Upper lobe of right lung (tissue), 1 donor: Measurements from ENCODE around the gene MYO7A. TPM values are rescaled to one million over a fixed set of nuclear protein-coding genes. Genes with fewer than 3 reads are reported as not detected.

Experiments
- ATAC-seq: fragments of 200-7000 bp; cut with Tn5 transposase; one replicate; pipeline ENCODE4 v1.9.1; 2020; ENCODE audit warnings: mild to moderate bottlenecking, moderate library complexity
- DNase-seq: peaks from one replicate; pipeline ENCODE4 v3.0.0-alpha.2; 2020
- H3K27ac ChIP-seq: fragments of 200-600 bp; one replicate; pipeline ENCODE4 v1.8.0; 2022
- H3K27me3 ChIP-seq: fragments of 200-600 bp; one replicate; pipeline ENCODE4 v1.8.0; 2022; ENCODE audit warnings: mild to moderate bottlenecking
- H3K36me3 ChIP-seq: fragments of 200-600 bp; one replicate; pipeline ENCODE4 v1.8.0; 2022
- H3K4me1 ChIP-seq: fragments of 200-600 bp; one replicate; pipeline ENCODE4 v1.8.0; 2022
- H3K4me3 ChIP-seq: fragments of 200-600 bp; one replicate; pipeline ENCODE4 v1.8.0; 2022; ENCODE audit warnings: mild to moderate bottlenecking
- H3K9me3 ChIP-seq: fragments of 200-600 bp; one replicate; pipeline ENCODE4 v1.8.0; 2022
- intact Hi-C: fragments of 100-400 bp; cut with DNase I; formaldehyde crosslinking; loops from one replicate; pipeline ENCODE4 v1.11.0; 2022
- total RNA-seq: library from RNA; stranded (reverse); fragmentation: NEBNext Ultra II Directional; extraction: Animal tissue kit (Norgen Biotek cat#: 25700); gene quantifications from one replicate; pipeline ENCODE4 v1.2.1, GENCODE V29; 2021
- TF ChIP-seq, protein P1 (sequence below): fragments of 200-600 bp; IDR thresholded peaks from one replicate; pipeline ENCODE4 v1.8.0; 2022; ENCODE audit warnings: antibody characterized with exemption
- donor health status: DM: no; HTN: yes; CAD: no; lungs with severe emphysema.

MYO7A gene
- total RNA-seq, 1 donor from 2014 or later, result 3.6 TPM

DNA sequence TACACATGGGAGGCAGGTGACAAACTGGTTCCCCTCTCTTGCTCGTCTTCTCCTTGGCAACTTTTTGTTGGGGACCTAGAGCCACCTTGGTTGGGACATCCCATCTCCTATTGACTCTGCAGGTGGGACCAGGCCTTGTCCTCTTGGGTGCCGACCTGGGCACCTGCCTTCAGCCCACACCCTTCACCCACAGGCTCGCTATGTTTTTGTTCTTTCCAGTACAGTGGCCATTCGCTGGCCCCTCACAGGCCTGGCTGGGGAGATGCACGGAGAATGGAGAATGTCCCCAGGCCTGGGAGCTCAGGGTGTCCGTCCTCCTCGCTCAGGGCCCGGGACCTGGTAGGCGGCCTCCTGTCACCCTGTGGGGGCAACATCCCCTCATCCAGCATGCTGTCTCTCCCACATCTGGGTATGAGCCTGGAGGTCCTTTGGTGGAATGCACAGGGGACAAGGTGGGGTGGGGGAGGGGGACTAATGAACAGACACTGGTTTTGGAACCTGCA lies 40.3 kb upstream of the MYO7A start:
- Histone ChIP-seq H3K9me3 (no peaks in the 10 kb centered on the region), H3K27ac (no peak overlapping the region), H3K36me3 (no peaks in the 10 kb centered on the region), H3K4me3 (no peak overlapping the region), H3K4me1 (peaks cover 8% of the 10 kb centered on the region), H3K27me3 (no peaks in the 10 kb centered on the region)
- TF ChIP-seq, protein P1, sequence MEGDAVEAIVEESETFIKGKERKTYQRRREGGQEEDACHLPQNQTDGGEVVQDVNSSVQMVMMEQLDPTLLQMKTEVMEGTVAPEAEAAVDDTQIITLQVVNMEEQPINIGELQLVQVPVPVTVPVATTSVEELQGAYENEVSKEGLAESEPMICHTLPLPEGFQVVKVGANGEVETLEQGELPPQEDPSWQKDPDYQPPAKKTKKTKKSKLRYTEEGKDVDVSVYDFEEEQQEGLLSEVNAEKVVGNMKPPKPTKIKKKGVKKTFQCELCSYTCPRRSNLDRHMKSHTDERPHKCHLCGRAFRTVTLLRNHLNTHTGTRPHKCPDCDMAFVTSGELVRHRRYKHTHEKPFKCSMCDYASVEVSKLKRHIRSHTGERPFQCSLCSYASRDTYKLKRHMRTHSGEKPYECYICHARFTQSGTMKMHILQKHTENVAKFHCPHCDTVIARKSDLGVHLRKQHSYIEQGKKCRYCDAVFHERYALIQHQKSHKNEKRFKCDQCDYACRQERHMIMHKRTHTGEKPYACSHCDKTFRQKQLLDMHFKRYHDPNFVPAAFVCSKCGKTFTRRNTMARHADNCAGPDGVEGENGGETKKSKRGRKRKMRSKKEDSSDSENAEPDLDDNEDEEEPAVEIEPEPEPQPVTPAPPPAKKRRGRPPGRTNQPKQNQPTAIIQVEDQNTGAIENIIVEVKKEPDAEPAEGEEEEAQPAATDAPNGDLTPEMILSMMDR, result no peak
- DNase-seq (peak; percentile 36), ATAC-seq (no peak)
- intact Hi-C loops, result no loop called here

DNA sequence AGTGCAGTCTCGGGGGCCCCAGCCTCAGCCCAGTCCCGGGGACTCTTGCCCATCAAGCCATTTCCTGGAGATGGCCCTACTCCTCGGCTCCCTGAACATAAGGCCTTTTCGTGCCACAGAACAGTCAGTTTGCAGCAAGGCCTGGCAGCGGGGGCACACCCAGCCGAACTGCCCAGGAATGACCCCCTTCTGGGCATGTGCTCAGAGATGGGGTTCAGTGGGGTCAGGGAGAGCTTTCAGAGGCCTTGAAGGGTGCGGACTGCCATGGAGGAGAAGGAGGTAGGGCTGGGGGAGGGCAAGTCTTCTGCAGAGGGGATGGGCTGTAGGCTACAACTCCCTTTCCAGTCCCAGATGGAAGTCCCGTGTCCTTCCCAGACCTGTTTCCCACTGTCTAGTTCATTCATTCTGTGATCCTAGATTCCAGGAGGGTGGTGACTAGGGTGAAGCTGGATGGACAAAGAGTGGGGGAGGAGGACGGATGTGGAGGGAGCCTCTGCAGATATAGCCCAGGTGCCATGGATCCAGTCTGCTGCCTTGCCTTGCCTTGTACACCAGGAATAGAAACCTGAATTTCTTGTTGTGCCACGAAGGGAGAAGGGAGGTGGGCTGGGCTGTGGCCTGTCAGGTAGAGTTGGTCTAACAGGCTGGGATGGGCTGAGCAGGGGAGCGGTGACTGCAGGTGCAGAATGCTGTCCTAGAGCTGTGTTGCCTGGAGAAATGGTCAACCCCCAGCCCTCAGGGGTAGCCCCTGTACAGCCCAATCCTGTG lies 39.6 kb upstream of the MYO7A start:
- H3K36me3 ChIP-seq, result no peaks in the 10 kb centered on the region
- no peaks in the 10 kb centered on the region for H3K9me3 ChIP-seq
- intact Hi-C loops, result no loop called here
- H3K27me3 ChIP-seq, result no peaks in the 10 kb centered on the region
- no peak for ATAC-seq
- H3K27ac ChIP-seq, result no peak overlapping the region
- TF ChIP-seq, protein P1, result no peak
- H3K4me1 ChIP-seq, result peaks cover 1% of the 10 kb centered on the region
- H3K4me3 ChIP-seq, result no peak overlapping the region
- peak; percentile 11 for DNase-seq

DNA sequence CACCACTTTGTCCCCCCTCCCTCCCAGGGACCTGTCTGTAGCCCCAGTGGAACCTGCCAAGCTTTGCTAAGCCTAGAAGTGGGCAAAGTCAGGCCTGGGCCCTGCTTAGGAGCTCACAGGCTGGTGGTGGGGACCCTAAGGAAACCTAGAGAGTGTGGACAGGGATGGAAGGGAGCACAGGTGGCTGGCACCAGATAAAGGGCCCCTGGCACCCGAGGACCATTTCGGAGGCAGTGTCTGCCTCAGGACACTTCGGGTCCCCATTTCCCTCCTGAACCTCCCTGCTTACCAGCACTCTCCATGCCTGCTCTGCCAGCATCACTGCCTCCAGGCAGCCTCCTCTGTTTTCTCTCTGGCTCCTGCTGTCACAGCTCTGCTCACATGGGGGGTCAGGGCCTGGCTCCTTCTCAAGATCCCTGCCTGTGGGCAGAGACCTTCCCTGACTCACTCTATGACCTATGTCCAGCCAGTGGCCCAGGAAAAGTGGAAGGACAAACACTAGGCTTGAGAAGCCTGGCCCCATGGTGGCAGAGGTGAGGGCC lies 39.0 kb upstream of the MYO7A start:
- Histone ChIP-seq H3K36me3 (no peaks in the 10 kb centered on the region), H3K9me3 (no peaks in the 10 kb centered on the region), H3K27ac (no peak overlapping the region), H3K27me3 (no peaks in the 10 kb centered on the region), H3K4me1 (no peaks in the 10 kb centered on the region), H3K4me3 (no peak overlapping the region)
- ATAC-seq (no peak), DNase-seq (peak; percentile 50)
- TF ChIP-seq, protein P1, result no peak
- intact Hi-C loops, result no loop called here

DNA sequence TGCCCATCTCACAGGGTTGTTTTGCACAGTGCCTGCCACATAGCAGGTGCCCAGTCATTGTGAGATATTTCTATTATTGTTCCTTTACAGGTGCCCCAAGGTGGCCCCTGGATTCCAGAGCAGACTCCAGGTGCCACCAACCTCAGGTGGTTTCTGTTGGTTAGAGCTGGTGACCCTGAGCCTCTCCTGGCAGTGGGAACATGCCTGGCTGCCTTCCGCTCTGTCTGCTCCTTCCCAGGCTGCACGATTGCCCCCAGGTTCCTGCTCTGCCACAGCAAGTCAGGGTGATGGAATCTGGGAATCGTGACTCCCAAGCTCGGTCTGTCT lies 38.0 kb upstream of the MYO7A start:
- DNase-seq (no peak), ATAC-seq (no peak)
- no peaks in the 10 kb centered on the region for H3K9me3 ChIP-seq
- H3K36me3 ChIP-seq, result no peaks in the 10 kb centered on the region
- TF ChIP-seq, protein P1, result no peak
- H3K4me1 ChIP-seq, result no peaks in the 10 kb centered on the region
- intact Hi-C loops, result loop anchor here (5.0 kb wide), 1 partner anchor 43 kb away; no protein-coding TSS in a partner anchor
- H3K4me3 ChIP-seq, result no peak overlapping the region
- no peak overlapping the region for H3K27ac ChIP-seq
- no peaks in the 10 kb centered on the region for H3K27me3 ChIP-seq

DNA sequence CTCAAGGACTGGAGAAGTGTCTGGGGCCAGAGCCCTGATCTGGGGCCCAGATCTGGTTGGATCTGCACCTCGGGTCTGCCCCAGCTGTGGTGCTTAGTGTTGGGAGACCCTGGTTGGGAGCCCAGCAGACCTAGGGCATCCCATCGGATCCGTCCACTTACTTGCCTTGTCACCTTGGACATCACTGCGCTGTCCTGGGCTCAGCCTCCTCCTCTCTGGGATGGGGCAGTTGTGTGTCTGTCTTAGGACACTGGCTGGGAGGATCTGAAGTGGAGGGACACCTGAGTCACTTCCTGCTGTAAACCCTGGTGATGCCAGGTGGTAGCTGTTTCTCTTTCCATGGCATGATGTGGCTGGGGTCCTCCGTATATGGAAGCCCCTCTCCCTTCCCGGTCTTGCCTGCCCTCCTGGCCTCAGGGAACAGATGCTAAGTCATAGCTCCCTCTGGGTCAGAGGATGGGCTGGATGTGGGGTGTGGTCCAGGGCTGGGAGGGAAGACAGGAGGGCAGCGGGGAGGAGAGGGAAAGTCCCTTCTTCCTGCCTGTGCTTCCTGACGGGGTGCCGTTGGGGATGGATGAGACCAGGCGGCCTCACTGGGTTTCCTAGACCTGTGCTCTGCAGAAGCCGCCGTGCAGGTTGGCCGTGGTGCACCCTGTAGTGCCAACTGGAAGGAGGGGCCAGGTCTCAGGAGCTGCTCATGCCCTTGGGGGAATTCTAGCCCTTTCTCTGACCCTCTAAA lies 37.5 kb upstream of the MYO7A start:
- ATAC-seq (no peak), DNase-seq (peak; percentile 57)
- H3K27ac ChIP-seq, result no peak overlapping the region
- no peak overlapping the region for H3K4me3 ChIP-seq
- TF ChIP-seq, protein P1, result no peak
- intact Hi-C loops, result loop anchor here (5.0 kb wide), 1 partner anchor 43 kb away; no protein-coding TSS in a partner anchor
- H3K9me3 ChIP-seq, result no peaks in the 10 kb centered on the region
- H3K4me1 ChIP-seq, result no peaks in the 10 kb centered on the region
- no peaks in the 10 kb centered on the region for H3K36me3 ChIP-seq
- no peaks in the 10 kb centered on the region for H3K27me3 ChIP-seq
